Urinary bladder (tissue), 4 donors: ENCODE data around the gene GNL2. TPM values are rescaled to one million over a fixed set of nuclear protein-coding genes. Genes with fewer than 3 reads are reported as not detected.

Experiments used
- DNase-seq: peaks from one replicate; pipeline ENCODE4 v3.0.0-alpha.2; 2015; ENCODE audit errors: extremely low spot score
- H3K27ac ChIP-seq: one replicate; pipeline ENCODE4 v1.5.1; 2013; ENCODE audit warnings: low read depth, mild to moderate bottlenecking, moderate library complexity
- H3K36me3 ChIP-seq: one replicate; pipeline ENCODE4 v1.6.1; 2013; ENCODE audit warnings: mild to moderate bottlenecking, moderate library complexity; ENCODE audit not compliant: insufficient read depth
- H3K4me1 ChIP-seq: one replicate; pipeline ENCODE4 v1.6.1; 2013; ENCODE audit warnings: mild to moderate bottlenecking, moderate library complexity; ENCODE audit not compliant: insufficient read depth
- H3K4me3 ChIP-seq: one replicate; pipeline ENCODE4 v1.5.1; 2013; ENCODE audit warnings: low read depth, low read length
- WGBS: extraction: QIAGEN DNeasy Blood & Tissue Kit; methylation state at CpG from one replicate; pipeline ENCODE4 v1.1.7; 2013; 5-methylcytosine and 5-hydroxymethylcytosine counted together
- polyA plus RNA-seq: library from polyadenylated mRNA; stranded (reverse); fragments of 200-250 nt; gene quantifications from one replicate; pipeline ENCODE4 v1.2.3, GENCODE V29; 2013
- total RNA-seq: library from RNA; depleted of rRNA; stranded (reverse); fragments of >200 nt; gene quantifications from one replicate; pipeline ENCODE4 v1.2.3, GENCODE V29; 2014
- donor health status: healthy with polysubstance abuse.
- donor health status: healthy.

The GNL2 gene
- total and polyA plus RNA-seq, 2 donors: 27.1 to 68.2 TPM

DNA sequence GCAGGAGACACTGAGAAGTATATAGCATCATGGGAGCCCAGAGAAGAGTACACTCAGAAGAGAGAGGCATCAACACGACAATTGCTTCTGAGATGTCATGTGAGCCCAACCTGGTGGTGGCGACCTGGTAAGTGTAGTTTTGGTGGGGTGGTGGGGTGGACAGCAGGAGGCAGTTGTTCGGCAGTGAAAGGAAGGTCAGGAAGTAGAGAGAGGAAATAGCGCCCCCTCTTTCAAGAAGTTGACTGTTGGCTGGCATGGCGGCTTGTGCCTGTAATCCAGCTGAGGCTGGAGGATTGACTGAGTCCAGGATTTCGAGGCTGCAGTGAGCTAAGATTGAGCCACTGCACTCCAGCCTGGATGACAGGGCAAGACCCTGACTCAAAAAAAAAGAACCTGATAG, 26.4 kb upstream of the GNL2 start:
- DNase-seq: no peak
- H3K4me3 ChIP-seq: no peak overlapping the region
- no peaks in the 10 kb centered on the region for H3K36me3 ChIP-seq
- no peaks in the 10 kb centered on the region for H3K4me1 ChIP-seq
- 51% methylated on average over 6 of the region's 6 CpGs for WGBS
- H3K27ac ChIP-seq: no peak overlapping the region

DNA sequence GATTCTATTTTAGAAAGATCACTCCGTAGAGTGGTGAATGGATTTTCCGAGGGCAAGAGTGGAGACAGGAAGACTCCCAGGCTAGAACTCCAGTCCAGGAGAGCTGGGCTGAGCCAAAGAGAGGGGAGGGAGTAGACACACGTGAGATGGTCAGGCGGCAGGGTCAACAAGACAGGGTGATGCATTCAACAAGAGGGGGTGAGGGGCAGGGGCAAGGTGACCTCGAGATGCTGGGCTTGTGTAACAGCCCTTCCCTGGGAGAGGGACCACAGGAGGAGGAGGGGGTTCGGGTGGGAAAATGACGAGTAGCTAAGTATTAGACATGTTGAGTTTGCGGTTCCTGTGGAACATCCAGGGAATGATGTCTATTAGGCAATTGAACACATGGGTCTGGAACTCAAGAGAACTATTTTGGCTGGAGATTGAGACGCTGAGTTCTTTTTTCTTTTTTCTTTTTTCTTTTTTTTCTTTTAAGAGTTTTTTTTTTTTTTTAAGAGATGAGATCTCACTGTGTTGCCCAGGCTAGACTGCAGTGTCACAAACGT, 25.7 kb upstream of the GNL2 start:
- DNase-seq: no peak
- H3K36me3 ChIP-seq: no peaks in the 10 kb centered on the region
- 59% methylated on average over 10 of the region's 10 CpGs for WGBS

DNA sequence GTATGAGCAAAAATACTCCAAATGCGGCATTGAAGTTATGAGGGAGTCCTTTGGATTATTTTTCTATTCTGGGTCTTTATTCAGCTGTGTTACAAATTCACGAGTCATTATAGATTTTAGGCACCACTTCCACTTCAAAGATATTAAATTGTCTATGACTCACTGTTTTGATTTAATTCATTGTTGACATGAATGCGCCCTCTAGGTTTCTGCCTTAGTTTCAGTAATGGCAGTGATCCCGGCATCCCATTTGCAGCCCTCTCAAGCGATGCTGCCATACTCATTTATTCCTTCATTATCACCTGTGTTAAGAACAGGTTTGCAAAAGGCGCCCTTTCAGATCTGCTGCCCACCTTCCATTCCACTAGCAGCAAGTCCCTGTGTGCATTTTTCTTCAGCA, 25.0 kb upstream of the GNL2 start:
- no peak for DNase-seq
- no peak overlapping the region for H3K4me3 ChIP-seq
- H3K36me3 ChIP-seq: no peaks in the 10 kb centered on the region
- 83% methylated on average over 6 of the region's 6 CpGs for WGBS
- no peaks in the 10 kb centered on the region for H3K4me1 ChIP-seq
- H3K27ac ChIP-seq: no peak overlapping the region

More for the DNA sequence above, 25.7 kb upstream of the GNL2 start:
- no peaks in the 10 kb centered on the region for H3K4me1 ChIP-seq
- H3K4me3 ChIP-seq: no peak overlapping the region
- no peak overlapping the region for H3K27ac ChIP-seq

DNA sequence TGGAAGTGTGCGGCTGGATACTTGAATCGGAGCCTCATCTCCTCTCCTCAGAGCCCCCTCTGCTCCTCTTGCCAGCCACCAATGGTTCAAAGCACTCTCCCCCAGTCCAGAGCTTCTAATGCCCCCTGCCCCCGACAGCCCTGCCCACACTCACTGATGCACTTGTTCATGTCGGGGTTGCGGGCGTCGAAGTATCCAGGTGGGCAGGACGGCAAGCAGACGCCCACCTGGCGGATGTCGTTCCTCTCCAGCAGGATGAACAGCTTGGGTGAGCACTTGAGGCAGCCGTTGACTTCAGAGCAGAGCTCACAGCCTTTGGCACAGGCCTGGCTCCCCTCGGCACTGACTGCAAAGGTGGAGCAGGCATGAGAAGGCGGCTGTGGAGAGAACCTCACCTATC, 20.6 kb upstream of the GNL2 start:
- no peak for DNase-seq
- Histone ChIP-seq H3K27ac (no peak overlapping the region), H3K36me3 (no peaks in the 10 kb centered on the region), H3K4me1 (no peaks in the 10 kb centered on the region), H3K4me3 (no peak overlapping the region)
- 75% methylated on average over 14 of the region's 14 CpGs for WGBS

DNA sequence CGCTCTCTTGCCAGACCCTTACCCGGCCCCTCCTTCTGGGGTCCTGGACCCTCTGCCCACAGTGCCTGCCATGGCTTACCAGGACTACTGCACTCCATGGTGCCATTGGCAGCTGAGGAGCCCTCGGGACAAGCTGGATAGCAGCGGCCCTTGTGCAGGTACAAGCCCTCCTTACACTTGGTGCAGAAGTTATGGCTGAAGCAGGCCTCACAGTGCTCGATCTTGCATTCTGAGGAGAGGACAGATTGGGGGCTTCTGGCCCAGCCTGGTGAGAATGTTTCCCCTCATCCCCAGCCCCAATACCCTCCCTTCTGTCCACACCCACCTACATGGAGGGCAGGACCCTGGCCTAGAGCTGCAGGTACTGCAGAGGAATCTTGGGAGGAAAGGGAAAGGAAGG, 18.4 kb upstream of the GNL2 start:
- H3K4me3 ChIP-seq: no peak overlapping the region
- H3K36me3 ChIP-seq: no peaks in the 10 kb centered on the region
- 84% methylated on average over 5 of the region's 5 CpGs for WGBS
- H3K27ac ChIP-seq: no peak overlapping the region
- no peaks in the 10 kb centered on the region for H3K4me1 ChIP-seq
- DNase-seq: no peak

DNA sequence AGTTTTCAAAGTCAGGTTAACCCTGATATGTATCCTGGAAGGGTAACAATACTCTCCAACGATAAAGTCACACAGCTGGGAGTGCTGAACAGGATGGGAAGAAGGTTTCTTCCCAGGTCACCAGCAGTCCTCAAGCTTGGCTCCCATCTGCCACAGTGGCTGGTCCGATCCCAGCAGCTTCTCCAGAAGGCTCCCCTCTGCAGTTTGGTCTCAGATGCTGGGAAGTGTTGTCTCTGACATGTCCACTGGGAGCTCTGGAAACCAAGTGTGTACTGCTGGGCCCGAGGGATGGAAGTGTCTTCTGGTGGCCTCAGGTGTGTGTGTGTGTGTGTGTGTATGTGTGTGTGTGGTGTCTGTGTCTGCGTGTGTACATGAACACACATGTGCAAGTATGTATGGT, 16.4 kb upstream of the GNL2 start:
- no peak overlapping the region for H3K4me3 ChIP-seq
- no peaks in the 10 kb centered on the region for H3K4me1 ChIP-seq
- no peak overlapping the region for H3K27ac ChIP-seq
- DNase-seq: no peak
- 65% methylated on average over 4 of the region's 4 CpGs for WGBS
- no peaks in the 10 kb centered on the region for H3K36me3 ChIP-seq

DNA sequence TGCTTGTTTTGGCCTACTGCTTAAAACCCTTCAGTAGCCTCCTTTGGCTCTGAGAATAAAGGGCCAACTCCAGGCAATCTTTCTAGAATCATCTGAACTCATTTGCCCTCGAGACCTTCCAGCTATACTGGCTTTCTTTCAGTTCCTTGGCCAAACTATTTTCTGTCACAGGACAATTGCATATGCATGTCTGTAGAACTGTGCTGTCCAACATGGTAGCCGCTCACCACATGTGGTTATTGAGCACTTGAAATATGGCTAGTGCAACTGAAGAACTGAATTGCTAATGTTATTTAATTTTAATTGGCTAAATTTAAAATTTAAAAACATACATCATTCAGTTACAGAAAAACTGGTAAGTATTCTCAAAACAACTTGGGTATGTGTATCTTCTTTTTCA, 14.3 kb upstream of the GNL2 start:
- DNase-seq: no peak
- H3K4me1 ChIP-seq: no peaks in the 10 kb centered on the region
- WGBS: 76% methylated on average over 2 of the region's 2 CpGs

DNA sequence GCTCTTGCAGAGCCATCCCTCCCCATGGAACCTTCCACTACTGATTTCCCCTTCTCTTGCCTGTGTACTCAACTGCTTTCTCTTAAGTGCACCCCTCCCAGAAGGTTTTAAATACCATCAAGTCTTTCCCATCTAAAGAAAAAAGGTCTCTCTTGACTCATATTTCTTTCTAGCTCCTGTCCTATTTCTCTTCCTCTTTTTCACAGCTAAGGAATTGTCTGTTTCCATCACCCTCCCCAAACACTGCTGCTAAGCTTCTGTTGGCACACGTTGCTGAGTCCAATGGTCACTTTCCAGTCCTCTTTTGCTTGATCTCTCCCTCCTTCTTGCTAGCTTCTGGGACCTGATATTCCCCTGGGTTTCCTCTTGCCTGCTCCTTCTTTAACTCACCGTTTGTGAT, 13.3 kb upstream of the GNL2 start:
- Histone ChIP-seq H3K27ac (no peak overlapping the region), H3K4me3 (no peak overlapping the region), H3K36me3 (no peaks in the 10 kb centered on the region), H3K4me1 (no peaks in the 10 kb centered on the region)
- 34% methylated on average over 2 of the region's 2 CpGs for WGBS
- DNase-seq: no peak

More for the DNA sequence above, 14.3 kb upstream of the GNL2 start:
- H3K36me3 ChIP-seq: no peaks in the 10 kb centered on the region
- H3K4me3 ChIP-seq: no peak overlapping the region
- H3K27ac ChIP-seq: no peak overlapping the region

DNA sequence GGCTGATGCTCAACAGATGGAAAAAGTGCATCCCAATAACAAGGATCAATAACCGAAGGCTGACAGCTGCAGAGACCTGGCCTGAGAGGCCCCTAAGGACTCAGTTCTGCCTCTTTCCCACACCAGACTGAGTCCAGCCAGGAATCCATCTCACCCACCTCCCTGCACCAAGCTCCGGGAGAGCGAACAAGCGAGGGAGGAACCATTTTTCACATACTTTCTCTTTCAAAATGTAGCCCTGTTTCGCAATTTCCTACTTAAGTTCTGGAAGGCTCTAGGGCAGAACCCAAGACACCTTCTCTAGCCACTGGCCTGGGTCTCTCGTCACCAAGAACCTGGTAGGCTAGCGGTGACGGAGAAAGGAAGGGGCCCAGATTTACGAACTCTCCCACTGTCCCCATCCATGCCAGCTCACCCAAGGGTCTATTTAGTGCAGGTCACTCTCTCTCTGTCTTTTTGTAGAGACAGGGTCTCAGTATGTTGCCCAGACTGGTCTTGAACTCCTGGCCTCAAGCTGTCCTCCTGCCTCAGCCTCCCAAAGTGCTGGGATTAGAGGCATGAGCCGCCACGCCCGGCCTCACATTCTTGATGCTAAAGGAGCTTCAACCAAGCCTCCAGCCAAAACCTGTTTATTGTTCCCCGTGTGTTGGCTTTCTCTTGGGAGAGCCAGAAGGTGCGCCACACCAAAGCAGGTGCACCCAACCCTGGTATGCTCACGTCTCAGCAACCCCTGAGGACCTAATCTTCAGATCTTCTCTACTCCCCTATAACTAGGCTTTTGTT, 10.9 kb upstream of the GNL2 start:
- no peak for DNase-seq
- WGBS: 75% methylated on average over 15 of the region's 15 CpGs
- Histone ChIP-seq H3K36me3 (no peaks in the 10 kb centered on the region), H3K4me3 (no peak overlapping the region), H3K27ac (no peak overlapping the region), H3K4me1 (no peaks in the 10 kb centered on the region)

DNA sequence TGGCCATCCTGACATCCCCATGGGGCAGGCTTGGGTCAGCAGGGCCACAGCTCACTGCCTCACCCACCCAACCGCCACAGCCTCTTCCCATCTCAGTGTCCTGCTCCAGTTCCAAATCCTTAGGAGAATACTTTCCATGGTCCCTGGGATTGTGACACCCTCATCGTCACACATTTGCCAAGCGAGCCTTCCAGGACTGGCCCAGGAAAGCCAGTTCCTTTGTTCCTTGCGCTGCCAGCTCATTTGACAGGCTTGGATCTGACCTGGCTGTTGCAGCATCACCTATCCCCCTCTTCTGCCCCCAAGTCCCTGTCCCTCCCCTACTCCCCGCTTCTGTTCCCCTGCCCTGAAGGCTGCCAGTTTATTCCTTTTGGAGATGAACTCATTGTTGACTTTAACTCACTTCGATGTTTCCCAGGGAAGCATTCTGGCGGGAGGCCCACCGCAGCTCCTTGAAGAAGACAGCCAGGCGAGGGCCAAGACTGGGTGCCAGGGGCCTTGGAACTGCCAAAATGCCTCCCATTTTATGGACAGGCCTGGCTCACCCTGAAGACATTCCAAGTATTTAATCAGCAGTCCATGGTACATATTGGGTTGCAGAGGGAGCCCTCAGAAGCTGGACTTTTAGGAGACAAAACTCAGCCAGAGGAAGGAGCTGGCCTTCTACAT, 10.2 kb upstream of the GNL2 start:
- Histone ChIP-seq H3K36me3 (no peaks in the 10 kb centered on the region), H3K4me3 (no peak overlapping the region), H3K4me1 (no peaks in the 10 kb centered on the region), H3K27ac (no peak overlapping the region)
- no peak for DNase-seq
- 57% methylated on average over 9 of the region's 9 CpGs for WGBS

DNA sequence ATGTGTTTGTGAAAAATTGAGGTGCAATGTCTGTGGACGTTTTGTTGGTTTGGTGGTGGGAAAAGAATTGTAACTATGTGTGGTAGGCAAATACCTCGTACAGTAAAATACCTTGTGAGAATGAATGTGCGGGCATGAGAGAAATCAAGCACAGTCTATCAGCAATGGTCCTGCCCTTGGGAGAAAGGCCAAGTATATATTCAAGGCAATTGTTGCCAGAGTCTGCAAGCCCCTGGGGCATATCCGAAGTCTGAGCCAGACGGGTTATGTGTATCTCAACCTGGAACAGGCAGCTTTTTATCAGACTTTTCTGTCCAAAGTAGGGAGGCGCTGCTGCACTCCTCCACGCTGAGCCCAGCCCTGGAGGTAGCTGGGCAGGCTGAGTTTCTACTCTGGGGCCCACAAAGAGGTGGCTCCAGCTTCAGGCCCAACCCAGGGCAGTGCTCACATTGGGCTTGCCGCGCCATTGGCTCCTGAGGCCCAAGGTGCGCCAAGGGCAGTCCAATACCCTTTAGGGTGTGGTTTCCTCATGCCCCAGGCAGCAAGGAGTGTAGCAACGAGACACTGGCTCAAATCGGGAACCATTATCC, 9.4 kb upstream of the GNL2 start:
- H3K36me3 ChIP-seq: no peaks in the 10 kb centered on the region
- WGBS: 73% methylated on average over 12 of the region's 12 CpGs
- H3K4me1 ChIP-seq: no peaks in the 10 kb centered on the region
- H3K4me3 ChIP-seq: no peak overlapping the region
- DNase-seq: no peak
- no peak overlapping the region for H3K27ac ChIP-seq

DNA sequence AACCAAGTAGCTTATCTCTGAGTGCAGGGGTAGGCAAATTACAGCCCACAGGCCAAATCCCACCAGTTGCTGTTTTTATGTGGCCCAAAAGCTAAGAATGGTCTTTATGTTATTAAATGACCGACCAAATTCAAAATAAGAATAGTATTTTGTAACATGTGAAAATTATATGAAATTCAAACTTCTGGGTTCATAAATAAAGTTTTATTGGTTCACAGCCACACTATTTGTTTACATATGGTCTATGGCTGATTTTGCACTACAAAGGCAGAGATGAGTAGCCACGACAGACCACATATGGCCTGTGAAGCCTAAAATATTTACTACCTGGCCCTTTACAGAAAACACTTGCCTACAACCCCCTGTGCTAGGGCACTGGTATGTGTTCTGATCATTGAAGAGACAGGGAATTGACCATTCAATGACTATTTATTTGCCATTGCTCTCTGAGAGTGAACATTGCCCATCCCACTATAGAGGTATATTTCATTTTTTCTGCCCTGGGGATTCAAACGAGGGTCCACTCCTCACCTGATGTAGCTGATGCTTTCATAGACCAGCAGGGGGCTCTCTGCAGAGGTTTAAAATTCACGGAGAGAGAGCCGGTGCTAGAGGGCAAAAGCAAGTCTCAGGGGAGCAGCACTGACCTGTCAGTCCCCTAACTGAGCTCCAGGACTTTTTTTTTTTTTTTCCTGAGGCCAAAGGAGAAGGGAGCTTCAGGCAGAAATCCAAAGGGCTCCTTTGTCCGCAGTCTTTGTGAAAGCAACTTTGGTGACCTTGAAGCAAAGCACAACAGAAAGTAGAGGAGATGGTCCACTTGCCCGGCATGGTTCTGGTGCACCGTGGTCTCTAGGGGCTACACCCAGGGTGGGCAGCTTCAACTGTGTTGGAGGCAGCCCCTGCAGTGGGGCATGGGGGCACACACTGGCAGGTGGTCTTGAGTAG, 7.3 kb upstream of the GNL2 start:
- H3K27ac ChIP-seq: no peak overlapping the region
- 33% methylated on average over 8 of the region's 8 CpGs for WGBS

DNA sequence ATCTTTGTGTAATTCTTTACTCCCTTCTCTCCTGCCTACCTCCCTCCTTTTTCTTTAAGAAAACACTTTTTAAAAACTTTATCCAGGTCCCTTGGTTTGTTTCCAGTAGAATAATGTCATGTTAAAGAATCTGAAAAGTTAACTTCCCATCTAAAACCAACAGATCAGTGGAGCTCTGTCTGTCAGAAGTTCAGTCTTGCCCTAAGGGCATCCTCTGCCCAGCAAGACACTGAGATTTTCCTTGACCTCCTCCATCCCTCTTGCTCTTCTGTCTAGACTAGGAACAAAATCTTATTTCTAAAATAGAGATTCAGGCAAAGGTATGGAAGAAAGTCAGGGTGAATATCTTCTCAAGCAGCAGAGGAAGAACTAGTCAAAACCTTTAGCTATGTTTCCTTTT, 5.7 kb upstream of the GNL2 start:
- Histone ChIP-seq H3K4me3 (no peak overlapping the region), H3K27ac (no peak overlapping the region), H3K4me1 (no peaks in the 10 kb centered on the region), H3K36me3 (no peaks in the 10 kb centered on the region)
- no peak for DNase-seq

More for the DNA sequence above, 7.3 kb upstream of the GNL2 start:
- no peak for DNase-seq
- H3K4me3 ChIP-seq: no peak overlapping the region
- no peaks in the 10 kb centered on the region for H3K36me3 ChIP-seq
- H3K4me1 ChIP-seq: no peaks in the 10 kb centered on the region
